Measurements from ENCODE around the gene SMIM23. TPM values are rescaled to one million over a fixed set of nuclear protein-coding genes. Genes with fewer than 3 reads are reported as not detected.

SMIM23 gene
- total and polyA plus RNA-seq, 10 of the 15 experiments (the other 5 are each of a cell fraction or from before 2014, with no cell fraction given): not detected

DNA sequence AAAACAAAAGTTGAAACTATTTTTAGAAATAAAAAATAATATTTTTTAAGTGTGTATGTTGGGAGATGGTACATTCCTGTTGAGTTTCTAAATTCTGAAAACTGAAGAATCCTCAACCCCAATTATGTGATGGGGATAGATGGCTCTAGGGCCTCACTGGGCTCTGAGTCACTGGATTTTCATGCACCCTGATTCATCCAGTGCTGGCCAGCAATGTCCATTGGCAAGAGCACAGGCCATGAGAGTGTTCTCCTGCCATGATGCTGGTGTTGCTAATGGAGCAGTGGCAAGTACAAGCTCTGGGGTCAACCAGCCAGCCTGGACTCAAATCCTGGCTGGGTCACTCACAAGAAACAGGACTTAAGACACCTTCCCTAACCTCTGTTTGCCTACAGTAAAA lies 23.3 kb downstream of the SMIM23 start (continued):
- TF ChIP-seq, protein P1, sequence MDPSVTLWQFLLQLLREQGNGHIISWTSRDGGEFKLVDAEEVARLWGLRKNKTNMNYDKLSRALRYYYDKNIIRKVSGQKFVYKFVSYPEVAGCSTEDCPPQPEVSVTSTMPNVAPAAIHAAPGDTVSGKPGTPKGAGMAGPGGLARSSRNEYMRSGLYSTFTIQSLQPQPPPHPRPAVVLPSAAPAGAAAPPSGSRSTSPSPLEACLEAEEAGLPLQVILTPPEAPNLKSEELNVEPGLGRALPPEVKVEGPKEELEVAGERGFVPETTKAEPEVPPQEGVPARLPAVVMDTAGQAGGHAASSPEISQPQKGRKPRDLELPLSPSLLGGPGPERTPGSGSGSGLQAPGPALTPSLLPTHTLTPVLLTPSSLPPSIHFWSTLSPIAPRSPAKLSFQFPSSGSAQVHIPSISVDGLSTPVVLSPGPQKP (IDR thresholded peaks at IDR 0.05; ENCODE audit: low read depth, low read length): no peak
- TF ChIP-seq MXI1 (IDR thresholded peaks at IDR 0.05; ENCODE audit: low read depth, low read length): no peak
- no peak for TF ChIP-seq NR2C2 (IDR thresholded peaks at IDR 0.05; ENCODE audit: borderline replicate concordance, control insufficient read depth, insufficient read length, low read depth)
- TF ChIP-seq SRF (IDR thresholded peaks at IDR 0.05; ENCODE audit: low read depth in 2 of 2, low read length in 2 of 2): no peak
- TF ChIP-seq, protein P2, sequence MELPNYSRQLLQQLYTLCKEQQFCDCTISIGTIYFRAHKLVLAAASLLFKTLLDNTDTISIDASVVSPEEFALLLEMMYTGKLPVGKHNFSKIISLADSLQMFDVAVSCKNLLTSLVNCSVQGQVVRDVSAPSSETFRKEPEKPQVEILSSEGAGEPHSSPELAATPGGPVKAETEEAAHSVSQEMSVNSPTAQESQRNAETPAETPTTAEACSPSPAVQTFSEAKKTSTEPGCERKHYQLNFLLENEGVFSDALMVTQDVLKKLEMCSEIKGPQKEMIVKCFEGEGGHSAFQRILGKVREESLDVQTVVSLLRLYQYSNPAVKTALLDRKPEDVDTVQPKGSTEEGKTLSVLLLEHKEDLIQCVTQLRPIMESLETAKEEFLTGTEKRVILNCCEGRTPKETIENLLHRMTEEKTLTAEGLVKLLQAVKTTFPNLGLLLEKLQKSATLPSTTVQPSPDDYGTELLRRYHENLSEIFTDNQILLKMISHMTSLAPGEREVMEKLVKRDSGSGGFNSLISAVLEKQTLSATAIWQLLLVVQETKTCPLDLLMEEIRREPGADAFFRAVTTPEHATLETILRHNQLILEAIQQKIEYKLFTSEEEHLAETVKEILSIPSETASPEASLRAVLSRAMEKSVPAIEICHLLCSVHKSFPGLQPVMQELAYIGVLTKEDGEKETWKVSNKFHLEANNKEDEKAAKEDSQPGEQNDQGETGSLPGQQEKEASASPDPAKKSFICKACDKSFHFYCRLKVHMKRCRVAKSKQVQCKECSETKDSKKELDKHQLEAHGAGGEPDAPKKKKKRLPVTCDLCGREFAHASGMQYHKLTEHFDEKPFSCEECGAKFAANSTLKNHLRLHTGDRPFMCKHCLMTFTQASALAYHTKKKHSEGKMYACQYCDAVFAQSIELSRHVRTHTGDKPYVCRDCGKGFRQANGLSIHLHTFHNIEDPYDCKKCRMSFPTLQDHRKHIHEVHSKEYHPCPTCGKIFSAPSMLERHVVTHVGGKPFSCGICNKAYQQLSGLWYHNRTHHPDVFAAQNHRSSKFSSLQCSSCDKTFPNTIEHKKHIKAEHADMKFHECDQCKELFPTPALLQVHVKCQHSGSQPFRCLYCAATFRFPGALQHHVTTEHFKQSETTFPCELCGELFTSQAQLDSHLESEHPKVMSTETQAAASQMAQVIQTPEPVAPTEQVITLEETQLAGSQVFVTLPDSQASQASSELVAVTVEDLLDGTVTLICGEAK (IDR thresholded peaks at IDR 0.05; ENCODE audit: borderline replicate concordance): no peak
- no peak for TF ChIP-seq RAD21 (IDR thresholded peaks at IDR 0.05; ENCODE audit: insufficient read depth, low read depth, low read length)

DNA sequence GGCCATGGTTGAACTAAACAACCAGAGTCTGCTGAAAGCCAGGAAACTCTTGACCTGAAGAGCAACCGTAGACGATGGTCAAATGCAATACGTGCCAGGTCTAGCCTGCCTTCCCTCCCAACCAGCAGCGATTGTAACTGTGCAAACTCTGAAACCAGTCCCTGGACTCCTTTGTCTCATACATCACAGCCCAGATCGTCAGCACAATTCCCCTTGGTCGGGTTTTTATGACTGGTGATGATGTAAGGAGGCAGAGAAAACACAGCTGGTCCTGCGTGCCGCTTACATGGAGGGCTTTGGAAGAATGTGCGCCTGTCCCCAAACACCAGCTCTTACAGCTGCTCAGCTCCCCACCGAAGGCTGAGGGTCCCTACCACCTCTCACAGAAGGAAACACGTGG lies 24.6 kb downstream of the SMIM23 start:
- ChIA-PET POLR2A (no interaction called here), SMC1A (ENCODE audit: uncharacterized antibody, unreplicated experiment) (no interaction called here), CTCF (no interaction called here), RAD21 (ENCODE audit: unreplicated experiment) (no interaction called here)
- Histone ChIP-seq H3K9me3 (replicated peaks; ENCODE audit: control insufficient read depth, insufficient read depth, low read length) (no peaks in the 10 kb centered on the region), H3K27ac (ENCODE audit: control insufficient read depth, insufficient read depth) (no peak overlapping the region), H3K9ac (ENCODE audit: control insufficient read depth, insufficient read depth, low read length) (no peak overlapping the region), H4K20me1 (ENCODE audit: control insufficient read depth, insufficient read depth) (no peaks in the 10 kb centered on the region), H3K4me3 (no peak overlapping the region), H3K27me3 (replicated peaks in 1 of 2; ENCODE audit: control insufficient read depth in 2 of 2, insufficient read depth in 2 of 2, low read length in 1 of 2) (peaks cover 3 to 5% of the 10 kb centered on the region in 2 experiments; a peak in 3 of 4 replicates), H2AFZ (ENCODE audit: control insufficient read depth, low read depth, low read length) (no peak overlapping the region), H3K79me2 (ENCODE audit: control insufficient read depth, insufficient read depth, low read length) (no peaks in the 10 kb centered on the region), H3K36me3 (ENCODE audit: control insufficient read depth in 2 of 2, insufficient read depth in 2 of 2, low read length in 1 of 2) (no peaks in the 10 kb centered on the region), H3K4me2 (ENCODE audit: control insufficient read depth, insufficient read depth) (no peak overlapping the region), H3K4me1 (ENCODE audit: control insufficient read depth, insufficient read depth, low read length) (no peaks in the 10 kb centered on the region)
- no peak for ATAC-seq
- intact Hi-C loops (cut with micrococcal nuclease; ENCODE audit: unreplicated experiment) (no loop called here), in situ Hi-C loops (cut with MboI) (no loop called here)
- no peak for FAIRE-seq
- no peak for DNase-seq (ENCODE audit: low read depth, low spot score)
- no TSS peak for BruUV-seq (replicated peaks)
- 55% methylated on average over 11 of the region's 11 CpGs for WGBS (ENCODE audit: insufficient coverage, insufficient replicate concordance, low lambda C conversion rate, missing lambda C conversion rate)
- TF ChIP-seq YY1 (IDR thresholded peaks at IDR 0.05; ENCODE audit: low read depth, low read length): no peak
- TF ChIP-seq RELA (IDR thresholded peaks at IDR 0.05; ENCODE audit: borderline replicate concordance, partially characterized antibody): no peak
- no peak for TF ChIP-seq EZH2 (IDR thresholded peaks at IDR 0.05; ENCODE audit: borderline replicate concordance, control insufficient read depth, low read depth, low read length)
- TF ChIP-seq ETV6 (conservative IDR thresholded peaks at IDR 0.05 in 1 of 2, IDR thresholded peaks at IDR 0.05 in 1 of 2; ENCODE audit: borderline replicate concordance in 1 of 2, low read depth in 1 of 2): no peak
- TF ChIP-seq, protein P3, sequence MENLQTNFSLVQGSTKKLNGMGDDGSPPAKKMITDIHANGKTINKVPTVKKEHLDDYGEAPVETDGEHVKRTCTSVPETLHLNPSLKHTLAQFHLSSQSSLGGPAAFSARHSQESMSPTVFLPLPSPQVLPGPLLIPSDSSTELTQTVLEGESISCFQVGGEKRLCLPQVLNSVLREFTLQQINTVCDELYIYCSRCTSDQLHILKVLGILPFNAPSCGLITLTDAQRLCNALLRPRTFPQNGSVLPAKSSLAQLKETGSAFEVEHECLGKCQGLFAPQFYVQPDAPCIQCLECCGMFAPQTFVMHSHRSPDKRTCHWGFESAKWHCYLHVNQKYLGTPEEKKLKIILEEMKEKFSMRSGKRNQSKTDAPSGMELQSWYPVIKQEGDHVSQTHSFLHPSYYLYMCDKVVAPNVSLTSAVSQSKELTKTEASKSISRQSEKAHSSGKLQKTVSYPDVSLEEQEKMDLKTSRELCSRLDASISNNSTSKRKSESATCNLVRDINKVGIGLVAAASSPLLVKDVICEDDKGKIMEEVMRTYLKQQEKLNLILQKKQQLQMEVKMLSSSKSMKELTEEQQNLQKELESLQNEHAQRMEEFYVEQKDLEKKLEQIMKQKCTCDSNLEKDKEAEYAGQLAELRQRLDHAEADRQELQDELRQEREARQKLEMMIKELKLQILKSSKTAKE (IDR thresholded peaks at IDR 0.05; ENCODE audit: low read depth, poor library complexity, severe bottlenecking): no peak
- no peak for TF ChIP-seq MTA2 (IDR thresholded peaks at IDR 0.05; ENCODE audit: low read depth)
- no peak for TF ChIP-seq KAT2A (conservative IDR thresholded peaks at IDR 0.05; ENCODE audit: control insufficient read depth, low read depth, low read length)
- TF ChIP-seq CBX5 (IDR thresholded peaks at IDR 0.05; ENCODE audit: low read depth): no peak
- no peak for TF ChIP-seq SMARCA5 (IDR thresholded peaks at IDR 0.05)
- no peak for TF ChIP-seq PAX5 (IDR thresholded peaks at IDR 0.05; ENCODE audit: borderline replicate concordance, low read depth, low read length)
- no peak for TF ChIP-seq BMI1 (IDR thresholded peaks at IDR 0.05; ENCODE audit: borderline replicate concordance)

Measured in GM12878 (cell line).